ENCODE measurements around the gene SETD2. TPM values are rescaled to one million over a fixed set of nuclear protein-coding genes. Genes with fewer than 3 reads are reported as not detected.

Gene SETD2
- total and polyA plus RNA-seq, 9 of the 15 experiments (the other 6 are each of a cell fraction or from before 2014, with no cell fraction given), result 8.2 to 44.0 (median 33.6) TPM

GRCh38 chr3:46987319-46987742 is 176.6 kb downstream of the SETD2 start (continued):
- TF ChIP-seq BCLAF1 (IDR thresholded peaks at IDR 0.05; ENCODE audit: borderline replicate concordance in 1 of 2, control insufficient read depth in 1 of 2, low read depth in 2 of 2, low read length in 1 of 2) (0 out of 4 replicates have a peak, but pooled peaks of 1 of the 2 experiments have one; percentile 33), AFF4 (CRISPR knock-in tag; IDR thresholded peaks at IDR 0.05) (peak; percentile 40; the same call in 1 of the 2 replicates), TAF9B (IDR thresholded peaks at IDR 0.05; ENCODE audit: partially characterized antibody) (peak; percentile 46), CBFA2T3 (IDR thresholded peaks at IDR 0.05) (peak; percentile 51; the same call in 1 of the 2 replicates), UBTF (IDR thresholded peaks at IDR 0.05; ENCODE audit: borderline replicate concordance in 1 of 2, low read depth in 2 of 2, low read length in 2 of 2) (peak in 1 of 2 experiments; percentile 57; a peak in 1 of 4 replicates), SMARCA5 (IDR thresholded peaks at IDR 0.05) (no peak), ZBTB5 (IDR thresholded peaks at IDR 0.05) (no peak), TFAM (CRISPR knock-in tag; conservative IDR thresholded peaks at IDR 0.05) (no peak), TBP (optimal IDR thresholded peaks at IDR 0.05; ENCODE audit: low read depth, low read length) (peak; percentile 75)
- TF ChIP-seq, protein P1, sequence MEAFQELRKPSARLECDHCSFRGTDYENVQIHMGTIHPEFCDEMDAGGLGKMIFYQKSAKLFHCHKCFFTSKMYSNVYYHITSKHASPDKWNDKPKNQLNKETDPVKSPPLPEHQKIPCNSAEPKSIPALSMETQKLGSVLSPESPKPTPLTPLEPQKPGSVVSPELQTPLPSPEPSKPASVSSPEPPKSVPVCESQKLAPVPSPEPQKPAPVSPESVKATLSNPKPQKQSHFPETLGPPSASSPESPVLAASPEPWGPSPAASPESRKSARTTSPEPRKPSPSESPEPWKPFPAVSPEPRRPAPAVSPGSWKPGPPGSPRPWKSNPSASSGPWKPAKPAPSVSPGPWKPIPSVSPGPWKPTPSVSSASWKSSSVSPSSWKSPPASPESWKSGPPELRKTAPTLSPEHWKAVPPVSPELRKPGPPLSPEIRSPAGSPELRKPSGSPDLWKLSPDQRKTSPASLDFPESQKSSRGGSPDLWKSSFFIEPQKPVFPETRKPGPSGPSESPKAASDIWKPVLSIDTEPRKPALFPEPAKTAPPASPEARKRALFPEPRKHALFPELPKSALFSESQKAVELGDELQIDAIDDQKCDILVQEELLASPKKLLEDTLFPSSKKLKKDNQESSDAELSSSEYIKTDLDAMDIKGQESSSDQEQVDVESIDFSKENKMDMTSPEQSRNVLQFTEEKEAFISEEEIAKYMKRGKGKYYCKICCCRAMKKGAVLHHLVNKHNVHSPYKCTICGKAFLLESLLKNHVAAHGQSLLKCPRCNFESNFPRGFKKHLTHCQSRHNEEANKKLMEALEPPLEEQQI (IDR thresholded peaks at IDR 0.05), result no peak
- TF ChIP-seq, protein P2, sequence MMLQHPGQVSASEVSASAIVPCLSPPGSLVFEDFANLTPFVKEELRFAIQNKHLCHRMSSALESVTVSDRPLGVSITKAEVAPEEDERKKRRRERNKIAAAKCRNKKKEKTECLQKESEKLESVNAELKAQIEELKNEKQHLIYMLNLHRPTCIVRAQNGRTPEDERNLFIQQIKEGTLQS (IDR thresholded peaks at IDR 0.05), result no peak
- TF ChIP-seq, protein P2 (CRISPR knock-in tag; conservative IDR thresholded peaks at IDR 0.05), result no peak
